ENCODE measurements around the gene HSPG2.
"Not testable (repeated sequence)": the region's sequence is repeated elsewhere in the genome, so short reads cannot be mapped to it uniquely, and the experiment has no call there.

Gene HSPG2

DNA sequence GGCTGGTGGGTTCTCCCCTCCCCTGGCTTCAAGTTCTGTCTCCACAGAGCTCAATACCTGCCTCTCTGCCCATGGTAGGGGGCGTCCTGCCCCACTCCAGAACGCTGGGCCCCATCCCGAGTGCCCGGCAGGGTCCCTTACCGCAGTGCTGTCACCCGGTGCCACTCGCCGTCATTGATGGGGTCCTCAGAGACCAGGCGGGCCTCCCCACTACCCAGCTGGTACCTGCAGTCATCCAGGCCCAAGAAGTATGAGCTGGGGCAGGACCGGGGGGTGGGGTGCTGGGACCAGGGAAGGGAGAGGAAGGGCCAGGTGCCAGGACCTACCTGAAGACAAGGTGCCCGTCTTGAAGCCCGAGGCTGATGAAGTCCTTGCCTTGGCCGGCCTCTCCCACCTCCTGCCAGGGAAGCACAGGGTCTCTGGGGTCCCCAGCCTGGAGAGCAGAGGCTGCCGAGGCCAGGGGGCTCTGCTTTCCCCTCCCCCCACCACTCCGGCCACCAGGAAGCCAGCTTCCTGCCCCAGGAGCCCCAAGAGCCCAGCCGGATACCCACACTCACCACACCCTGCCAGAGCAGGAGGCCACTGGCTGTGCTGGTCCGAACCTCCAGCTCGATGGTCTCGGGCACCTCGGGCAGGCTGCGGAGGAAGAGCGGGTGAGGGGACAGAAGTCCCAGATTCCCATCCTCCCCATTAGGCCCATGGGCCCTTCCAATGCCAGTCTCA, 113.0 kb downstream of the HSPG2 start:
- DNase-seq (ENCODE audit: low spot score), result no peak

- no peak for DNase-seq (ENCODE audit: low spot score)
Observed at GRCh38 chr1:21823206-21823979, 113.7 kb downstream of the HSPG2 start.

- DNase-seq (ENCODE audit: low spot score), result peak; percentile 67
Observed at GRCh38 chr1:21822349-21822748, 114.8 kb downstream of the HSPG2 start.

GRCh38 chr1:21821385-21822019, 115.6 kb downstream of the HSPG2 start:
- DNase-seq (ENCODE audit: low spot score), result no peak

DNA sequence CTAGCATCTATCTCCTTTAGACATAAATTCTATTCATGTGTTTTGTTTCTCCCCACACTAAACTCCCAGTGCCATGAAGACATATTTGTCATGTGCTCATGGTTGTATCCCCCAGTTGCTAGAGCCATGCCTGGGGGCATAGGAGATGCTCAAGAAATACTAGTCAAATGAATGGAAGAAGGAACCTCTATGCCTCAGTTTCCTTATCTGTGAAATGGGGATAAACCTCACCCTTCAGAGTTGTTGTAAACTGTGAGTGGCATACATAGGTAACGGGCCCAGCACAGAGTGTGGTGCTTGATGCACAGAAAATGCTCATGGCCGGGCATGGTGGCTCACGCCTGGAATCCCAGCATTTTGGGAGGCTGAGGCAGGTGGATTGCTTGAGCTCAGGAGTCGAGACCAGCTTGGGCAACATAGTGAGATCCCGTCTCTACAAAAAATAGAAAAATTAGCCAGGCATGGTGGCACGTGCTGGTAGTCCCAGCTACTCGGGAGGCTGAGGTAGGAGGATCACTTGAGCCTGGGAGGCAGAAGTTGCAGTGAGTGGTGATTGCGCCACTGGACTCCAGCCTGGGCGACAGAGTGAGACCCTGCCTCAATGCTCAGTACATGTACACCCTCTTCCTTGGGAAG, 116.4 kb downstream of the HSPG2 start:
- no peak for DNase-seq (ENCODE audit: low spot score)

GRCh38 chr1:21818656-21819055, 118.5 kb downstream of the HSPG2 start:
- DNase-seq (ENCODE audit: low spot score), result peak; percentile 94

GRCh38 chr1:21816602-21817302, 120.4 kb downstream of the HSPG2 start:
- peak; percentile 57 for DNase-seq (ENCODE audit: low spot score)

DNA sequence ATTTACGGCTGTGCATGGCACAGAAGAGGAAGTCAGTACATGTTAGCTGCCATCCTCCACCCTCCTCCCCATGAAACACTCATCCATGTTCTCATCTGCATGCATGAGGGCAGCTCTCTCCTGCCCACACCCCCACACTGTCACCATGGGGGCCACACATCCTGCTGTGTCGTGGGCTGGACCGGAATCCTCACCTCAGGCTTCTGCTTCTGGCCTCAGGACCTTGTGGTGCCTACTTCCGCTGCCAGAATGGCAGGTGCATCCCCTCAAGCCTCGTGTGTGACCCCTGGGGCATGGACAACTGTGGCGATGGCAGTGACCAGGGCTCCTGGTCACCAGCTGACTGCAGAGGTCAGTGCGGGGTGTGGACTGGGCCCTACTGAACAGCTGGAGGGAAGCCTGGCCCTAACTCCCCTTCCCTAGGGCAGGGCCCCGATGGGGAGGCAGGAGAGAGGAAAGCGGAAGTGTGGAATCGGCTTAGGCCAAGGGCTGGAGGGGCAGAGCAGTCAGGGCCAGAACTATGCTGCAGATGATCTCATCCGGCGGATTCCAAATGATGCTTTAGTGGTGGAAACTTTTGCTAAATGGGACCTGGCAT, 121.3 kb downstream of the HSPG2 start:
- DNase-seq (ENCODE audit: low spot score), result no peak

DNA sequence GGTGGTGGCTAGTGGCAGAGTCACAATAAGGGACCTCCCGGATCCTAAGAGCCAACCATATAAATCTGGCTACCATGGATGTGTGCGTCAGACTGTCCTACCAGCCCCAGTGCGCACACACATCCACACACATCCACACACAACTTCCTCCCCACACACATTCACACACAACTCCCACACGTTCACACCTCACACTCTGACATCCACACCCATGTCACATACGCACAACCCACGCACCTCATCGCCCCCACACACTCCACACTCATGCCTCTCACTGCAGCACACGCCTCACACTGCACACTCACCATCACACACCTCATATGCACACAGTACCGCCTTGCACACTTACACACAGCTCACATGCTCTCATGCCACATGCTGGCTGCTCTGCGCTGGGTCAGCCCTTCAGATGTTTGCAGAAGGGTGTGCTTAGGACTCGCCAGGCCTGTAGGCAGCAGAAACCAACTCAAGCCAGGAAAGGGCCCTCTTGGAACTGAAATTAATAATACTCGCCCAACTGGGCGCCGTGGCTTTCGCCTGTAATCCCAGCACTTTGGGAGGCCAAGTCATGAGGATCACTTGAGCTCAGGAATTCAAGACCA, 122.0 kb downstream of the HSPG2 start:
- DNase-seq (ENCODE audit: low spot score), result no peak

DNA sequence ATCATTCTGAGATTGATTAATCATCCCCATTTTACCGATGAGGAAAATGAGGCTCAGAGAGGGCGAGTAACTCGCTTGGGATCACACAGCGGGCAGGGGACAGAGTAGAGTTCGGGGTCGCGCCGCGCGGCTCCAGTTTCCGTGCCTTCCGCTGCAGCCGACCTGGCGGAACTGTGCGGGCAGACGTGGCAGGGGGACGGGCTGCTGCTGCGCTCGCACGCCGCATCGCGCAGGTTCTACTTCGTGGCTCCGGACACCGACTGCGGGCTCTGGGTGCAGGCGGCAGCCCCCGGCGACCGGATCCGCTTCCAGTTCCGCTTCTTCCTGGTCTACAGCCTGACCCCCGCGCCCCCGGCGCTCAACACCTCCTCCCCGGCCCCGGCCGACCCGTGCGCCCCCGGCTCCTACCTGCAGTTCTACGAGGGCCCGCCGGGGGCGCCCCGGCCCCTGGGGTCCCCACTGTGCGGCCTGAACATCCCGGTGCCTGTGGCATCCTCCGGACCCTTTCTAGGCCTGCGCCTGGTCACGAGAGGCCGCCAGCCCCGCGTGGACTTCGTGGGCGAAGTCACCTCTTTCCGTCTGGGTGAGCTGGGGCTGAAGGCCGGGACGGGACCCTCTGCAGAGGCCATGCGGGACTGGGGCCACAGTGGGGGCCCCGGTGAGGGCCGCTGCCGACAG, 122.7 kb downstream of the HSPG2 start:
- DNase-seq (ENCODE audit: low spot score), result peak; percentile 60

DNA sequence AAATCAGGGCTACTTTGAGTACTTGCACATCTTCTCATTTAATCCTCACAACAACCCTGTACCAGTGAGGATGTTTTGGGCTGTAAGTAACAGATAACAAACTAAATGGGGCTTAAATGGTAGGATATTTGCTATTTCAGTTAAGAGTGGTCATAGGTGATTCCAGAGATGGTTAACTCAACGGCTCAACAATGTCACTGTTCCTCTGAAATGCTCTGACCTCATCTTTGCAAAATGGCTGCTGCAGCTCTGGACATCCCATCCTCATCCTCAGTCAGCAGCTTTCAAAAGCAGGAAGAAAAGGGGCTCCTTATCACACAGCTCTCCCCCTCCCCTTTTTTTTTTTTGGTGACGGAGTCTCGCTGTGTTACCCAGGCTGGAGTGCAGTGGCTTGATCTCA, 123.6 kb downstream of the HSPG2 start:
- no peak for DNase-seq (ENCODE audit: low spot score)

- peak; percentile 40 for DNase-seq (ENCODE audit: low spot score)
Observed at GRCh38 chr1:21811875-21812305, 125.2 kb downstream of the HSPG2 start, which contains the start of gene LDLRAD2. Gene LDLRAD2, plus strand, starts transcription at chr1:21812265. Its CDS starts 187 bp downstream, at chr1:21812452.

DNA sequence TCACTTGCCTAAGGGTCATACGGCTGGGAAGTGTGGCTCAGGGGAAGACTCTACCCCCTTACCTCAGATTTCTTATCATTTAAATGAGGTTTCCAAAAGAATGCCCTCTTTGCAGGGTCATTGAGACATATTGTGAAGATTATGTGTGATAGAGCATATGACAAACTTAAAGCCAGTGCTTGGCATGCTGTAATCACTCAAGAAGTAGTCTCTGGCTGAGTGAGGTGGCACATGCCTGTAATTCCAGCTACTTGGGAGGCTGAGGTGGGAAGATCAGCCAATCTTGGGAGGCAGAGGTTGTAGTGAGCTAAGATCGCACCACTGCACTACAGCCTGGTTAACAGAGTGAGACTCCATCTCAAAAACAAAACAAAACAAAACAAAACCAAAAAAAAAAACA, 132.6 kb downstream of the HSPG2 start:
- no peak for DNase-seq (ENCODE audit: low spot score)

GRCh38 chr1:21801100-21801499, 136.0 kb downstream of the HSPG2 start:
- no peak for DNase-seq (ENCODE audit: low spot score)

DNA sequence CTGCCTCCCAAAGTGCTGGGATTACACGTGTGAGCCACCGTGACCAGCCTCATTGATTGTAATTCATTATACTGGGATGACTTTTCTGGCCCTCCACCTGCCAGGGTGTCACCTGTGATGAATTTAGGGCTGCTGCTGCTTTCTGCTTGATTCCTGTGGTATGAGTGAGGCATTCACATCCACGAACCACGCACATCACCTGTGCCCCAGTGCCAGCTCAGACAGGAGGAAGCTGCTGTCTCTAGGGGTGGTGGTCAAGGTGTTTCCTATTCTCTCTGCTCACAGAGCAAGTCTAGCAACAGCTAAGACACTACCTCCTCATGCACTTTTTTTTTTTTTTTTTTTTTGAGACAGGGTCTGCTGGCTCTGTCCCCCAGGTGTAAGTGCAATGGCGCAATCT, 137.4 kb downstream of the HSPG2 start:
- DNase-seq (ENCODE audit: low spot score), result no peak

GRCh38 chr1:21795075-21795474, 142.0 kb downstream of the HSPG2 start:
- DNase-seq (ENCODE audit: low spot score), result no peak

GRCh38 chr1:21794656-21795055, 142.5 kb downstream of the HSPG2 start:
- DNase-seq (ENCODE audit: low spot score), result no peak

DNA sequence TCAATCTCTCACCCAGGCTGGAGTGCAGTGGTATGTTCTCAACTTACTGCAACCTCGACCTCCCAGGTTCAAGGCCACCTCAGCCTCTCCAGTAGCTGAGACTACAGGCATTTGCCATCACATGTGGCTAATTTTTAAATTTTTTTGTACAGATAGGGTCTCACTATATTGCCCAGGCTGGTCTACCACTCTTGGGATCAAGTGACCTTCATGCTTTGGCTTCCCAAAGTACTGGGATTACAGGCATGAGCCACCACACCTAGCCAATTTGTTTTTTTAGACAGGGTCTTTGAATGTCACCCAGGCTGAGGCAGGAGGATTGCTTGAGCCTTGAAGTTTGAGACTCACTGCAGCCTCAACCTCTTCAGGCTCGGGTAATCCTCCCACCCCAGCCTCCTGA, 144.0 kb downstream of the HSPG2 start:
- DNase-seq (ENCODE audit: low spot score), result no peak

- no peak for DNase-seq (ENCODE audit: low spot score)
Observed at GRCh38 chr1:21786640-21787039, 150.5 kb downstream of the HSPG2 start.

- DNase-seq (ENCODE audit: low spot score), result not testable (repeated sequence)
Observed at GRCh38 chr1:21785764-21786163, 151.3 kb downstream of the HSPG2 start.

Measured in GM03348 (cell line).